HG02938 (cell line): ENCODE data around the gene RNH1.
"Not testable (repeated sequence)": the region's sequence is repeated elsewhere in the genome, so short reads cannot be mapped to it uniquely, and the experiment has no call there.

Experiments
- ATAC-seq: cut with Tn5 transposase; IDR thresholded peaks from one replicate; pipeline ENCODE4 v1.9.1; 2021; ENCODE audit warnings: mild to moderate bottlenecking, moderate library complexity; ENCODE audit not compliant: unreplicated experiment

The RNH1 gene

DNA sequence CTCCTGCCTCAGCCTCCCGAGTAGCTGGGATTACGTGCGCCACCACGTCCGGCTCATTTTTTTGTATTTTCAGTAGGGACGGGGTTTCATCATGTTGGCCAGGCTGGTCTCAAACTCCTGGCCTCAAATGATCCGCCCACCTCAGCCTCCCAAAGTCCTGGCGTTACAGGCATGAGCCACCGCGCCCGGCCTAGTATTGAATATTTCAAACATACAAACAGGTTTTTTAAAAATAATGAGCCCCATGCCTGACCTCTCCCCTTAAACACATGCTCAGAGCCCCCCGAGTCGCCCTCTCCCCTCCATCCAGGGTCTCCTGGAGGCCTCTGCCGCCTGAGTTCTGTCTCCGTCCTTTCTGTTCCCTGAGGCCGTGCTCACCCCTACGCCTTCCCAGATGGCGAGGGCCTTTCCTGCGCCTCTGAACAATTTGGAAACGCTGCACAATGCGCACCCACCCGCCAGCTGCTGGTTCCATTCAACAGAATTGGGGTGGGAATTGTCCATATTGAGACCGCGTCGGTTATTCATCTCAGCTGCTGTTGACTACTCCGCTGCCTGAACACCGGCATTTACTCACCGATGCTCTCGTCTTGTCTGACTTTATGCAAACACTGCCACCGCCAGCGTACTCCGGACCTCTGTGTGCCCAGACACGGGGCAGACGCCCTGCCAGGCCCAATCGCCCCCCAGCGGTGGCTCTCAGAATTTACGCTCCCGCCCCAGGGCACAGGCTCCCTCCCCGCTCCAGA, 13.6 kb upstream of the RNH1 start:
- ATAC-seq, result no peak

DNA sequence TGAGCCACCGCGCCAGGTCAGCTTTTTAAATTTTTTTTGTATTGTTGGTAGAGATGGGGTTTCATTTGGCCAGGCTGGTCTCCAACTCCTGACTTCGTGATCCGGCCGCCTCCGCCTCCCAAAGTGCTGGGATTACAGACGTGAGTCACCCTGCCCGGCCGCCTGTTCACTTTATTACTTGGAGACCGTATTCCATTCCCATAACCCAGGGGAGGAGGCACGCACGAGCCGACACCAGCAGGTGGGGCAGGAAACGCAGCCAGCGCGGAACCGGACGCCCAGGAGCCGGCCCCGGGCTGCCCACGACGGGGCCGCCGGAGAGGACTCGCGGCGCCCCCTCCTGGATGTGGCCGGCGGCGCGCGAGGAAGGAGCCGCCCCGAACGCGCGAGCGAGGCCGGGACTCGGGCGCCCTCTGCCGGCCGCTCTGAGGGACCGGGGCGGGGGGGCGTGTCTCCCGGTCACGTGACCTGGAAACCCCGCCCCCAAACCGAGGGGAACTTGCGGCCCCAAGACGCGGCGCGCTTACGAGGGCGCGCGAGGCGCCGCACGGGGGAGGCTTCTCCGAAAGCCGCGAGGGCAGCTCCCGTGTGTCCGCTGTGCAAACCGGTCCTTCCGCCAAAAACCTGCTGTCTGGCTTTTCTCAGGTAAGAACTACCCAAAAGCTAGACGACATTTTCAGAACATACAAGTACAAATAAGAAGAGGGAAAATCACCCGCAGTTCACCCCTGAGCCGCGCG, 11.6 kb upstream of the RNH1 start:
- no peak for ATAC-seq

DNA sequence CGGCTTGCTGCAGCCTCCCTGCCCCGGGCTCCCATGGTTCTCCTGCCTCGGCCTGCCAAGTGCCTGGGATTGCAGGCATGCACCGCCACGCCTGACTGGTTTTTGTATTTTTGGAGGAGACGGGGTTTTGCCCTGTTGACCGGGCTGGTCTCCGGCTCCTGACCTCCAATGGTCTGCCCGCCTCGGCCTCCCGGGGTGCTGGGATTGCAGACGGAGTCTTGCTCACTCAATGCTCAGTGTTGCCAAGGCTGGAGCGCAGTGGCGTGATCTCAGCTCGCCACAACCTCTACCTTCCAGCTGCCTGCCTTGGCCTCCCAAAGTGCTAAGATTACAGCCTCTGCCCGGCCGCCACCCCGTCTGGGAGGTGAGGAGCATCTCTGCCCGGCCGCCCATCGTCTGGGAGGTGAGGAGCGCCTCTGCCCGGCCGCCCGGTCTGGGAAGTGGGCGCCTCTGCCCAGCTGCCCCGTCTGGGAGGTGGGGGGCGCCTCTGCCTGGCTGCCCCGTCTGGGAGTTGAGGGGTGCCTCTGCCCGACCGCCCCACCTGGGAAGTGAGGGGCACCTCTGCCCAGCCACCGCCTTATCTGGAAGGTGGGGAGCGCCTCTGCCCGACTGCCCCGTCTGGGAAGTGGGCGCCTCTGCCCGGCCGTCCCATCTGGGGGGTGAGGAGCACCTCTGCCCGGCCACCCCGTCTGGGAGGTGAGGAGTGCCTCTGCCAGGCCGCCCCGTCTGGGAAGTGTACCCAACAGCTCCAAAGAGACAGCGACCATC, 10.1 kb upstream of the RNH1 start:
- not testable (repeated sequence) for ATAC-seq

DNA sequence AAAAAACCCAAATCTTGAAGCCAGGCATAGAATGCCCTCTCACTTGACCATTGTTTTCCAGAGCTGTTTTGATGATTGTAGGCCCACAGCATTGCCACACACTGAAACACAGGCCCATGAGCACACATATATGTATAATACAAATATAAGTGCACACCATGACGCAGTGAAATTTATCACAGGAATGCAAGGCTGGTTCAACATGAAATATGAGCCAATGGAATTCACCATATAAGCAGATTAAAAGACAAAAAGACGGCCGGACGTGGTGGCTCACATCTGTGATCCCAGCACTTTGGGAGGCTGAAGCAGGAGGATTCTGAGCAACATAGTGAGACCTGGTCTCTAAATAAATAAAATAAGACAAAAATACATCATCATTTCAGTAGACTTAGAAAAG, 9.4 kb upstream of the RNH1 start:
- no peak for ATAC-seq

DNA sequence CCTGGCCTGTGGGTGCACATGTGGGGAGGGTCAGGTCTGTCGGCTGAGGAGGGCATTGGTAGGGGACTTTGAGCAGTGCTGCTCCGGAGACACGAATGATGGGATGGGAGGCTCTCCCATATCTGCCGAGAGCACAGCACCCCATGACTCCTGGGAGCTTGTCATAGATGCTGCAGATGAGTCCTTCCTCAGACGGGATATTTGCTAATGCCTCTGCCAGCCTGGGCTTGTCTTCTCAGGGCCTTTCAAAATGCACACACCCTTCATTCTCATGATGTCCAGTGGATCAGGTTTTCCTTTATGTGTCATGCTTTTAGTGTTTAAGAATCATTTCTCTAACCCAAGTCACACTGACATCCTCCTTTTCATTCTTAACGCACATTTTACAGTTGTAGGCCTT, 8.1 kb upstream of the RNH1 start:
- no peak for ATAC-seq

DNA sequence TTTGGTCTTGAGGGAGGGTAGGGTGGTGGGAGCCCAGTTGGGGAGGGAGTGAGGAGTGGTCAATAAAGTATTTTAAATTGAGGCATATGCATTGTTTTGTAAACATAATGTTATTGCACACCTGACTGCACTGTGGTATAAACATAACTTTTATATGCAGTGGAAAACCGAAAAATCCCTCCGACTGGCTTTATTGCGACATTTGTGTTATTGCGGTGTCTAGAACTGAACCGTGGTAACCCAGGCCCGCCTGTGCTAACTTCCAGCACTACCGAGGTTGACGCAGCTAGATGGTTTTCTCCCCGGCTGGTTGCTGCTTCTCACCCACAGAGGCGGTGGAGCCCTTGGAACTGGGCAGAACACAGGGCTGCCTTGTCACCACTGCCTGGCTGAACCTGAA, 7.6 kb upstream of the RNH1 start:
- ATAC-seq, result no peak

DNA sequence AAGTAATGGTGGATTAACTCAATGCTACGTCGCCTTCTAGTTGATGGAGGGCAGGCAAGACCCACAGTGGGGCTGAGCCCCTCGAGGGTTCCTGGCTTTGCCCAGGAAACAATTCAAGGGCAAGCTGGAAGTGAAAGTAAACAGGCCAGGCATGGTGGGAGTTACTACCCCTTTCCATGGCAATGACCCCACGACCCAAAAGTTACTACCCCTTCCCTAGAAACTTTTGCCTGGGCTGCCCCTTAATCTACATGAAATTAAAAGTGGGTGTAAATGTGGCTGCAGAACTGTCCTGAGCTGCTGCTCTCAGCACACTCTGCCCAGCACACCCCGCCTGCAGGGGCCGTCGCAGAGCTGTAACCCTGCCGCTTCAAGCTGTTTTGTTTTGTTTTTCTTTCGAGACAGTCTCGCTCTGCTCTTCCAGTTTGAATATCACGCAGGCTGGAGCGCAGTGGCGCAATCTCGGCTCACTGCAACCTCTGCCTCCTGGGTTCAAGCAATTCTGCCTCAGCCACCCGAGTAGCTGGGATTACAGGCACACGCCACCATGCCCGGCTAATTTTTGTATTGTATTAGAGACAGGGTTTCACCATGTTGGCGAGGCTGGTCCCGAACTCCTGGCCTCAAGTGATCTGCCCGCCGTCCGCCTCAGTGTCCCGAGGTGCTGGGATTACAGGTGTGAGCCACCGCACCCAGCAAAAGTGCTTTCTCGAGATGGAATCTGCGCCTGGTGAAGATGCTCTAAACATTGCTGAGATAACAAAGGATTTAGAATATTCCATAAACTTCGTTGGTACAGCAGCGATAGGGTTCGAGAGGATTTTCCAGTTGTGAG, 5.9 kb upstream of the RNH1 start:
- ATAC-seq, result no peak

DNA sequence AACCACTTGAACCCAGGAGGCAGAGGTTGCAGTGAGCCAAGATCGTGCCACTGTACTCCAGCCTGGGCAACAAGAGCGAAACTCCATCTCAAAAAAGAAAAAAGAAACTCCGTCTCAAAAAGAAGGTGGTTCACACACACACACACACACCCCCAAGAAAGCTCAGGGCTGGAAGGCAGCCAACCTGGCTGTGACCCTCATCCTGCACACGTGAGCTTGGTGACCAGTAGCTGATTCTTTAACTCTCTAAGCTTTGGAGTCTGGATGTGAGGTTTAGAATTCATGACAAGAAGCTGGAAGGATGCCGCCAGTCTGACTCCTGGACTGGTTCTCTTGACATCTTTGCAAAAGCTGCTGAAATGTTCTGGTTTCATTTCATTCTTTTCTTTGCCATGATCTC, 1.9 kb upstream of the RNH1 start:
- no peak for ATAC-seq

DNA sequence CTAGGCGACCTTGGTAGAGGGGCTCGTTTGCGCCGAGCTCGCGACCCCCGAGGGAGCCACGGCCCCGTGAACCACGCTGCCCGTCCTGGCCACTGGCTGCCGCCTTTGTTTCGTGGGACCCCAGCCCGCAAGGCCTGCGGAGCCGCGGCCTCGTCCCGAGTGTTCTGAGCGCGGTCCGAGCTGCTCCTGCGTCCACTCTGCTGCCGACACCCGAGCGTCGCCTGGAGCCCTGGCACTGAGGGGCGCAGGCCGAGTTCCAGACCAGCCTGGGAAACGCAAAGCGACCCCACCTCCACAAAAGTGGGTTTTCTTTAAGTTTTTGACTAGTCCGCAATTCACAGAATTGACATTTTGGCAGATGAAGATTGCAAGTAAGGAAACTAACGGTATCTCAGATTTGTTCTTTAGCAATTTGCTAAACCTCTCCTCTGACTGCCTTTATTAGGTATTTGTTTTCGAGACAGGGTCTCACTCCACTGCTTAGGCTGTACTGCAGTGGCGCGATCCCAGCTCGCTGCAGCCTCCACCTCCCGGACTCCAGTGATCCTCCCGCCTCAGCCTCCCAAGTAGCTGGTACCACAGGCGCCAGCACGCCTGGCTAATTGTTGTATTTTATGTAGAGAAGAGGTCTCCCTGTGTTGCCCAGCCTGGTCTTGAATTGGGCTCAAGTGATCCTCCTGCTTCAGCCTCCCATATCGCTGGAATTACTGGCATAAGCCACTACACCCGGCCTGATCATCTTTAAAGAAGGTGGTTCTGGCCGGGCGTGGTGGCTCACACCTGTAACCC, 879 bp upstream of the RNH1 start:
- ATAC-seq, result no peak

DNA sequence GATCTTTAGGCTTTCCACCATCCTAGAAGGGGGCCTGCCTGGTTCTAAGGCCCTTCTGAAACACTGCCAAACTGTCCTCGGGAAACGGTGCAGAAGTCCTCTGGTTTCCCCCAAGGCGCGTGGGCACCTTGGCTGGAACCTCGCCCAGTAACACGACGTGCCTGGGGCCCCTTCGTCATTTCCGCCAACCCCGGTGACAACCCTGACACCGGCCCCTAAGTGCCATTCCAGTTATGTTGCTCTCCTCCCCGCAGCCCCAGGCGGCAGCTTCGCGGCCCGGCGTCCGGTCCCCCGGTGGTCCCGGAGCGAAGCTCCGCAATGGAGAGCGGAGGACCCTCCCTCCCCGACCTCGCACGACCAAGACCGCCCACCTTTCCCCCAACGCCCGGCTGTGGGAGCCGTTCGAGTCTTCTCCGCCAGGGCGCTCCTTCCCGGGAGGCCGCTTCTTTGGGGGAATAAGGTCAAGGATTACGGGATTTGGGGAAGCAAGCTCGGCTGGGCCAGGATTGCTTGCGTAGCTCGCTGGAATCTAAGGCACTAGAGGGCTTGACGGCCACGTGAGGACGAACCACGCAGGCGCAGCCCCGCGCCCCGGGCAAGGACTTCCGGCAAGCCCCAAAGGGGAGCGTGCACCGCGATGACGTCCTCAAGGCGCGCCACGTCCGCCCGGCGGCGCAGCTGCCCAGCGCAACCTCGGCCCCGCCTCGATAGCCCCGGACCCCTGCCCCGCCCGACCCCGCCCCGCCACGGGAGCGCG, 626 bp downstream of the RNH1 start:
- ATAC-seq, result peak; percentile 64

DNA sequence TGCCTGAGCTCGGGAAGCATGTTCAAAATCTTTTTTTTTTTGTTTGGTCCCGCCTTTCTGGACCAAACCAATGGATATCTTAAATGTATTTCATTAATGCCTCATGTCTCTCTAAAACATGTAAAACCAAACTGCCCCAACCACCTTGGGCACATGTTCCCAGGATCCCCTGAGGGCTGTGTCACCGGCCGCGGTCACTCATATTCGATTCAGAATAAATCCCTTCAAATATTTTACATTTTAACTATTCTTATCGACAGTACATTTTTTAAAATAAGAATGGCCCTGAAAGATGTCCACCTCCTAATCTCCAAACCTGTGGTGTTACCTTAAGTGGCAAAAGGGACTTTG, 2.1 kb downstream of the RNH1 start:
- ATAC-seq, result no peak

DNA sequence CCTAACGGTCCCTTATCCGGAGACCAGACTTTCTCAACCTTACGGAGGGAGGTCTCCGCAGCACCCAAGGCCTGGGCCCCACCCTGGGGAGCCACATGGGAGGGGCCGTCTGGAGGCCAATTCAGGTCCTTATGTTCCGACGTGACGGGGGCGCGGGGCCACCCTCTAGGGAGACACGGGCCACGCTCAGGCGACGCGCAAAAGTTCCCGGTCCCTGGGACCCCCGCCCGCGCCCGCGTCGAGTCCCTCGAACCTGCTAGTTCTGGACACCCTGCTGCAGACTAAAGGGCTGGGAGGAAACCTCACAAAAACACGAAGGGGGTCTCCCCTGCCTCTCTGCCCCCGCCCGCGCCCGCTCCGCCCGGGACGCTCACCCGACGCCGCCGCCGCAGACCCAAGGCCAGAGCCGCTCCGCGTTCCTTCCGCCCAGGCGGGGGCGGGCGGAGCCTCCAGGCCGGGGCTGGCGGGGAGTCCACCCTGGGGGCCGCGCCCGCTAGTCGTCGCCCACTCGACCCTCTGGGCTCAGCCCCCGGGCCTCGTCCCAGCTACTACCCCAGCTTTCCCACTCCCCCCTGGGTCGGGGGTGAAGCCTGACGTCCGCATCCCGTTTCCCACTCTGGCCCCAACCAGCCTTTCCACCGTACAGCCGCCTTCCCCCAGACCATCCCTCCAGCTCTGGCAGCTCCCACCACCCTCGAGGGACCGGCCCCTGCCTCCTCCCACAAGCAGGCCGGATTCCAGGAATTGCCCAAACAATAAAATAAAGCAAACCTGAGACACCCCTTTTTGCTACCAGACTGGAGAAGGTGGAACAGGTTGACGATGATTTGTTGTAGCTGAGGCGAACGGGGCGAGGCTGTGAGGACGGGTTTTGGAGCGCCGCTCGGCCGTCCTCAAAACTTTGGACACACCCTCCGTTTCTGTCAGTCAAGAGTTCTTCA, 2.7 kb downstream of the RNH1 start:
- no peak for ATAC-seq

DNA sequence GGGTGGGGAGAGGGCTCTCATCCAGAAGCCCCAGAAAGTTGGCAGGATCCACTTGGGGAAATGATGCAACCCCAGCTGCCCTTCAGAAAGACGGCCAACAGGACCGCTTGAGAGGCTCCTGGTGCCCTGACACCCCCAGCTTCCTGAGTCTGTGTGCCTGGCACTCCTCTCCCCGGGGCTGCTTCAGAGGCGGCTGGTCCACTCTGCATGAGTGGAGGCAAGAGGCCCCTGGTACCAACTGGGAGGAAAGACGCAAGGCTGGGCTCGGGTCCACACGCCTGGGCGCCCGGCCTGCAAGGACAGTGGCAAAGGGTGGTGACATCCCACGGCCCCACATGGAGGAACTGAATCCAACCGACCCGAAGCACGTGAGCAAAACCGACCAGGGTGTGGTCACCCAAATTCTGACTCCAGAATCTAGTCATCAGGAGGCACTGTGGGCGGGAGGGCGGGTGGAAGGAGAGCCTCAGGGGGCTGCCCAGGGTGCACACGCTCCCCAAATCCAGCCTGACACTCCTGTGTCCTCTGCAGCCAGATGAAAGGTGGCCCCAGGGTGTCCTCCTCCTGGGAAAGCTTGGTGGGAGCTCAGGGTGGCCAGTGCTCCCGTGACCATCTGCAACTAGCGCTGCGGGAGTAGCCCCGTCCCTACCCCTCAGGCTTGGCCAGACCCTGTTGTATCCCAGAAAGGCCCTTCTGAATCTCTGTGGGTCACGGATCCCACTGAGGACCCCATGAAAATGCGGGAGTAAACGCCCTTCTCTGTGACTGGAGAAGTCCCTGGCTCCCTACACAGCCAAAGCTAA, 3.7 kb downstream of the RNH1 start:
- no peak for ATAC-seq

DNA sequence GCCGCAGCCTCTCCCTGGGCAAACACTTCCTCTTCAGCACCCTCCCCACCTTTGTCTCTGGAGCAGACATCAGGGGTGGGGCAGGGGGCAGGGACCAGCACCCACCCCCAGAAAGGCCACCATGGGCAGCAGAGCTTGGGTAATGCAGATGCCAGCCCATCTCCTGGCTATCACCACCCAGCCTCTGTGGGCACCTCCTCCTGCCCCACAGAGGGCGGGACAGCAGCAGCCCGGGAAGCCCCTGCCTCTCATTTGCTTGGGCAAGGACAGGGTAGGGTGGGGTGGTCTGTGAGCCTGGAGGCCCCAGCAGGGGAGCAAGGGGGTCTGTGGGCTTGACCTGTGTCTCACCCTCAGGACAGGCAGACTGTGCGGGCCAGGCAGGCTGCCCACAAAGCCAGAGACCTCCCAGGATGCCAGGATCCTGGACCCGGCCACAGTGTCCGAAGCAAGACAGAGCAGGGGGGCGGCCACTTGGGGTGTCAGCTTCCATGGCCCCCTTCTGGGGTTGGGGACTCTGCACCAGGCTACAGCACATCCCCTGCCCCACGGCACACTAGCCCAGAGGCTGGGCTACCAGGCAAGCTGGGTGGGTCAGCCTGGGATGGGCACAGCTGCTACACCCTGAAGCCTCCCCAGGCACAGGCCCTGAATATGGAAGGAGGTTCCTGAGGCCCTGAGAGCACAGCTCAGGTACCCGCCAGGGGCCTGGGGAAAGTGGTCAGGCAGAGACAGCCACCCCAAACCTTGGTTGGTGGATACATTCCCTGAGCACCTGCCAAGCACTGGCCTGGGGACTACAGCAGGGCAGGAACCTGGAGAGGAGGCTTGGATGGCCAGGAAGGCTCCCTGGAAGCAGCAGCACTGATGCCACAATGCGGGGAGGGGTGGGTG, 4.5 kb downstream of the RNH1 start:
- ATAC-seq, result no peak

DNA sequence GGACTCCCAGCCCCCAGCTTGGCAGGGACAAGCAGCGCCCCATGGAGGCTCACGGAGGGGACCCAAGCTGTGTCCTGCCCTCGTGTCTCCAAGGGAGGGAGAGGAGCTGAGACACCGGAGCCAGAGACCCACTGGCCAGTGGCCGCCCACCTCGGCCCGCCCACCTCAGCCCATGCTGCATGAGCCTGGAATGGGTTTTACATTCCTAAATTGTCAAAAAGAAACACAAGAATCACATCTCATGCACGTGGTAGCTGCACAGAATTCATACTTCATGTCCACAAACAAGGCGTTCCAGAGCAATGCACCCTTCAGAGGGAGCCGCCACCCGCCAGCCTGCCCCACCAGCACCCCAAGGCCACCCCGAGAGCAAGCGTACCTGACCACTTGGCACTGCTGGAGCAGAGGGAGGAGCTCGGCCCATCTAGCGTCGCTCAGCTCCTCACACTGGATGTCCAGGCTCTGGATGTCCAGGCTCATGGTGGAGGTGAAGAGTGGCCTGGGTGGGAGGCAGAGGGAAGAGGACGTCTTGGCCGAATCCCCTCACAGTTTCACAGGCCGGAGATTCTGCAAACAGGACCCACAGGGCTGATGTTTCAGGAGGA, 5.3 kb downstream of the RNH1 start:
- no peak for ATAC-seq

DNA sequence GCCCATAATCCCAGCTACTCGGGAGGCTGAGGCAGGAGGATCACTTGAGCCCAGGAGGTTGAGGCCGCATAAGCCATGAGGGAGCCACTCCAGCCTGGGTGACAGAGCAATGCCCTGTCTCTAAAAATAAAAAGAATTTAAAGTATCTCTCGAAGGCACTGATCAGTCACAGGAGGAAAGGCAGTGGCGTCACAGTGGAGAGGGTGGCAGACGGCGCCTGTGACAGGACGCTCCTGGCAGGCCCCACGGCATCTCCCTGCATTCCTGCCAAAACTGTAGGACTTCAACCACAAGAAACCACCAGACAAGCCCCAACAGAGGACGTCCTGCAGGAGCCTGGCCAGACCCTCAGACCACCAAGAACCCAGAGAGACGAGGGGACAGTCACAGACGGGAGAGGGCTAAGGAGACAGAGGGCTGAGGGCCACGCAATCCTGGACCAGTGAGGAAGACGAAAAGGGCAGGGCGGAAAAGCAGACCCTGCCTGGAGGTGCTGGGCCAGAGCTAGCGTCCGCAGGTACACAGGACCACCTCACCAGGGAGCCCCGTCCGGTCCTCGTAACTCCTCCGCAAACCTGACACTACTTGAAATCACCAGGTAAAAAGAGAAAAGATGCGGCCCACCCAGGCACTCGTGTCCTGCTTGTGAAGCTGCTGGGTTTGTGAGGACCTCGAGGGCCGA, 5.9 kb downstream of the RNH1 start:
- ATAC-seq, result no peak
